ENCODE measurements around the gene LETM1. TPM values are rescaled to one million over a fixed set of nuclear protein-coding genes. Genes with fewer than 3 reads are reported as not detected.

LETM1 gene
- total and polyA plus RNA-seq, 2 experiments from 2014 or later = 29.4 to 46.0 TPM

DNA sequence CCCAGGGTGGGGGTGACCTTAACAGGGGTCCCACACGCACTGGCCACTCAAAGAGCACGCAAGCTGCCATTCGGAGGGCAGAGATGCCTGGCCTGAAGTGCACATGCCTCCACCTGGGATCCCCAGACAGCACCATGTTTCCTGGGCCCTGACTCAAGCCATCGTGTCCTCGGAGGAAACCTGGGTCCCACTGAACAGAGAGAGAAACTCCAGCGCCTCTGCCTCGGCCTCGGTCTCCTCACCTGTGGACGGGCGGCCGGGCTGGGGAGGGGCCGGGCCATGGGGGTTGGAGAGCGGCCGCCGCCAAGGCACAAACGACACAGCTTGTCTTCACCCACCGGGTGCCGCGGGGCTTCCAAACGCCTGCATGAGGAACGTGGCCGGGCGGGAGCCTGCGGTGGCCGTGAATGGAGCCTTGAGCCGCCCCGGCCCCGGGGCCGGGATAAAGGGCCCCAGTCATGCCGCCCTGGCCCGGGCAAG, 92.8 kb downstream of the LETM1 start:
- no peaks in the 10 kb centered on the region for H3K79me2 ChIP-seq
- peak overlapping the region; percentile 16 for H3K27ac ChIP-seq
- H3K9me3 ChIP-seq (ENCODE audit: low read depth) = no peaks in the 10 kb centered on the region
- H3K4me1 ChIP-seq (ENCODE audit: insufficient read depth) = peaks cover 35% of the 10 kb centered on the region
- peak overlapping the region; percentile 52 for H2AFZ ChIP-seq
- no peak overlapping the region for H3K4me3 ChIP-seq
- H3K27me3 ChIP-seq = no peaks in the 10 kb centered on the region
- peak overlapping the region; percentile 76 for H3K4me2 ChIP-seq
- DNase-seq (ENCODE audit: low spot score) = no peak
- no peaks in the 10 kb centered on the region for H4K20me1 ChIP-seq (ENCODE audit: insufficient read depth, poor library complexity, severe bottlenecking)
- WGBS (ENCODE audit: low lambda C conversion rate, missing lambda C conversion rate) = 39% methylated on average over 25 of the region's 31 CpGs
- no peaks in the 10 kb centered on the region for H3K9me2 ChIP-seq (replicated peaks; ENCODE audit: insufficient read depth)
- no peaks in the 10 kb centered on the region for H3K36me3 ChIP-seq (replicated peaks; ENCODE audit: insufficient read depth, low read depth)
- TF ChIP-seq, protein P1, sequence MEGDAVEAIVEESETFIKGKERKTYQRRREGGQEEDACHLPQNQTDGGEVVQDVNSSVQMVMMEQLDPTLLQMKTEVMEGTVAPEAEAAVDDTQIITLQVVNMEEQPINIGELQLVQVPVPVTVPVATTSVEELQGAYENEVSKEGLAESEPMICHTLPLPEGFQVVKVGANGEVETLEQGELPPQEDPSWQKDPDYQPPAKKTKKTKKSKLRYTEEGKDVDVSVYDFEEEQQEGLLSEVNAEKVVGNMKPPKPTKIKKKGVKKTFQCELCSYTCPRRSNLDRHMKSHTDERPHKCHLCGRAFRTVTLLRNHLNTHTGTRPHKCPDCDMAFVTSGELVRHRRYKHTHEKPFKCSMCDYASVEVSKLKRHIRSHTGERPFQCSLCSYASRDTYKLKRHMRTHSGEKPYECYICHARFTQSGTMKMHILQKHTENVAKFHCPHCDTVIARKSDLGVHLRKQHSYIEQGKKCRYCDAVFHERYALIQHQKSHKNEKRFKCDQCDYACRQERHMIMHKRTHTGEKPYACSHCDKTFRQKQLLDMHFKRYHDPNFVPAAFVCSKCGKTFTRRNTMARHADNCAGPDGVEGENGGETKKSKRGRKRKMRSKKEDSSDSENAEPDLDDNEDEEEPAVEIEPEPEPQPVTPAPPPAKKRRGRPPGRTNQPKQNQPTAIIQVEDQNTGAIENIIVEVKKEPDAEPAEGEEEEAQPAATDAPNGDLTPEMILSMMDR (IDR thresholded peaks at IDR 0.05; ENCODE audit: poor library complexity) = no peak
- TF ChIP-seq EZH2 (IDR thresholded peaks at IDR 0.05; ENCODE audit: borderline replicate concordance) (no peak), EZH2phosphoT487 (IDR thresholded peaks at IDR 0.05; ENCODE audit: low read depth, severe bottlenecking, unreplicated experiment) (no peak)

- Histone ChIP-seq H2AFZ (no peak overlapping the region), H4K20me1 (ENCODE audit: insufficient read depth, poor library complexity, severe bottlenecking) (no peaks in the 10 kb centered on the region), H3K27me3 (no peaks in the 10 kb centered on the region), H3K79me2 (no peaks in the 10 kb centered on the region), H3K4me1 (ENCODE audit: insufficient read depth) (peaks cover 34% of the 10 kb centered on the region), H3K4me3 (no peak overlapping the region), H3K36me3 (replicated peaks; ENCODE audit: insufficient read depth, low read depth) (no peaks in the 10 kb centered on the region), H3K4me2 (no peak overlapping the region), H3K9me2 (replicated peaks; ENCODE audit: insufficient read depth) (no peaks in the 10 kb centered on the region), H3K27ac (no peak overlapping the region), H3K9me3 (ENCODE audit: low read depth) (no peaks in the 10 kb centered on the region)
- DNase-seq (ENCODE audit: low spot score) = no peak
- TF ChIP-seq, protein P1 (IDR thresholded peaks at IDR 0.05; ENCODE audit: poor library complexity) = no peak
- TF ChIP-seq EZH2 (IDR thresholded peaks at IDR 0.05; ENCODE audit: borderline replicate concordance) (no peak), EZH2phosphoT487 (IDR thresholded peaks at IDR 0.05; ENCODE audit: low read depth, severe bottlenecking, unreplicated experiment) (no peak)
- 90% methylated on average over 15 of the region's 20 CpGs for WGBS (ENCODE audit: low lambda C conversion rate, missing lambda C conversion rate)
Observed at GRCh38 chr4:1762264-1763010, 93.5 kb downstream of the LETM1 start.

Other genes starting within 250 kb of the LETM1 start
- 4.7 and 5.2 TPM in 2 replicates for gene FAM53A, start 171.8 kb downstream of the LETM1 start, total RNA-seq
- gene FAM53A, start 171.8 kb downstream of the LETM1 start, polyA plus RNA-seq = 6.8 and 10.8 TPM in 2 replicates
- 48.2 and 82.5 TPM in 2 replicates for gene SLBP, start 143.8 kb downstream of the LETM1 start, total RNA-seq
- gene SLBP, start 143.8 kb downstream of the LETM1 start, polyA plus RNA-seq = 81.8 and 84.0 TPM in 2 replicates
- gene TMEM129, start 134.8 kb downstream of the LETM1 start, total RNA-seq = 36.1 and 40.8 TPM in 2 replicates
- 57.8 and 59.4 TPM in 2 replicates for gene TMEM129, start 134.8 kb downstream of the LETM1 start, polyA plus RNA-seq
- gene TACC3, start 134.6 kb downstream of the LETM1 start, total RNA-seq = 9.3 and 10.5 TPM in 2 replicates
- gene TACC3, start 134.6 kb downstream of the LETM1 start, polyA plus RNA-seq = 14.8 and 16.7 TPM in 2 replicates
- 70.0 and 82.0 TPM in 2 replicates for gene FGFR3, start 62.9 kb downstream of the LETM1 start, total RNA-seq
- gene FGFR3, start 62.9 kb downstream of the LETM1 start, polyA plus RNA-seq = 99.8 and 132 TPM in 2 replicates
- gene NSD2, start 15.2 kb upstream of the LETM1 start, total RNA-seq = 26.9 and 30.8 TPM in 2 replicates
- 22.0 and 25.7 TPM in 2 replicates for gene NSD2, start 15.2 kb upstream of the LETM1 start, polyA plus RNA-seq
- gene NELFA, start 152.8 kb upstream of the LETM1 start, total RNA-seq = 10.8 and 21.4 TPM in 2 replicates
- gene NELFA, start 152.8 kb upstream of the LETM1 start, polyA plus RNA-seq = 35.9 and 46.2 TPM in 2 replicates
- 0.68 and 2.7 TPM in 2 replicates for gene NAT8L, start 203.2 kb upstream of the LETM1 start, total RNA-seq
- 1.5 TPM in 2 replicates for gene NAT8L, start 203.2 kb upstream of the LETM1 start, polyA plus RNA-seq